Daoy (cell line): Measurements from ENCODE around the gene EHD1. TPM values are rescaled to one million over a fixed set of nuclear protein-coding genes. Genes with fewer than 3 reads are reported as not detected.

Source experiments
- total RNA-seq: library from RNA; depleted of rRNA; stranded (reverse); fragments of >200 nt; shearing (Covaris generic); gene quantifications from 2 replicates; pipeline ENCODE4 v1.2.3, GENCODE V29; 2014; rRNA removed

The EHD1 gene
- total RNA-seq, 1 experiment from 2014 or later, result 35.6 TPM

Other genes starting within 250 kb of the EHD1 start
- 0.15 and 20.9 TPM in 2 replicates for gene NRXN2, start 155.4 kb downstream of the EHD1 start, total RNA-seq
- gene RASGRP2, start 134.5 kb downstream of the EHD1 start, total RNA-seq, result not detected in 2 replicates
- gene PYGM, start 118.6 kb downstream of the EHD1 start, total RNA-seq, result not detected in 2 replicates
- gene SF1, start 100.1 kb downstream of the EHD1 start, total RNA-seq, result 99.7 and 151 TPM in 2 replicates
- 6.7 and 10.4 TPM in 2 replicates for gene MAP4K2, start 75.4 kb downstream of the EHD1 start, total RNA-seq
- 14.0 and 15.0 TPM in 2 replicates for gene MEN1, start 68.1 kb downstream of the EHD1 start, total RNA-seq
- gene CDC42BPG, start 34.0 kb downstream of the EHD1 start, total RNA-seq, result 0.06 and 0.15 TPM in 2 replicates
- 8.2 and 11.1 TPM in 2 replicates for gene ATG2A, start 38.6 kb upstream of the EHD1 start, total RNA-seq
- 7.8 and 8.5 TPM in 2 replicates for gene PPP2R5B, start 46.1 kb upstream of the EHD1 start, total RNA-seq
- gene GPHA2, start 57.3 kb upstream of the EHD1 start, total RNA-seq, result not detected in 2 replicates
- gene MAJIN, start 93.5 kb upstream of the EHD1 start, total RNA-seq, result not detected in 2 replicates
- gene BATF2, start 118.3 kb upstream of the EHD1 start, total RNA-seq, result 0.51 TPM in 1 of 2 replicates, not detected in the other
- gene ARL2, start 135.5 kb upstream of the EHD1 start, total RNA-seq, result 83.4 and 194 TPM in 2 replicates
- gene SNX15, start 148.8 kb upstream of the EHD1 start, total RNA-seq, result 15.8 and 17.9 TPM in 2 replicates
- gene SAC3D1, start 162.6 kb upstream of the EHD1 start, total RNA-seq, result 10.8 and 17.0 TPM in 2 replicates
- gene NAALADL1, start 179.9 kb upstream of the EHD1 start, total RNA-seq, result not detected in 2 replicates
- 75.2 and 77.1 TPM in 2 replicates for gene CDCA5, start 205.4 kb upstream of the EHD1 start, total RNA-seq
- gene ZFPL1, start 205.6 kb upstream of the EHD1 start, total RNA-seq, result 36.6 and 52.9 TPM in 2 replicates
- gene VPS51, start 217.6 kb upstream of the EHD1 start, total RNA-seq, result 333 and 361 TPM in 2 replicates
- gene TM7SF2, start 233.3 kb upstream of the EHD1 start, total RNA-seq, result 3.2 and 4.0 TPM in 2 replicates
- 18.2 and 36.9 TPM in 2 replicates for gene ZNHIT2, start 239.1 kb upstream of the EHD1 start, total RNA-seq
- 578 and 654 TPM in 2 replicates for gene FAU, start 243.5 kb upstream of the EHD1 start, total RNA-seq
- 63.2 and 68.2 TPM in 2 replicates for gene MRPL49, start 243.7 kb upstream of the EHD1 start, total RNA-seq